Glutamatergic neuron (in vitro differentiated cells): Measurements from ENCODE around the gene CASP9. TPM values are rescaled to one million over a fixed set of nuclear protein-coding genes. Genes with fewer than 3 reads are reported as not detected.

ENCODE experiments used
- DNase-seq: peaks from one replicate; pipeline ENCODE4 v3.0.0; 2022
- H3K27ac Mint-ChIP-seq: one replicate; pipeline ENCODE4 v1.8.0; 2020; ENCODE audit warnings: mild to moderate bottlenecking, mixed read lengths, inconsistent platforms; ENCODE audit not compliant: unreplicated experiment
- H3K27me3 Mint-ChIP-seq: one replicate; pipeline ENCODE4 v1.8.0; 2020; ENCODE audit warnings: mild to moderate bottlenecking, moderate library complexity, mixed read lengths, inconsistent platforms; ENCODE audit not compliant: unreplicated experiment
- H3K36me3 Mint-ChIP-seq: one replicate; pipeline ENCODE4 v1.8.0; 2020; ENCODE audit warnings: mild to moderate bottlenecking, mixed read lengths, inconsistent platforms; ENCODE audit not compliant: unreplicated experiment
- H3K4me1 Mint-ChIP-seq: one replicate; pipeline ENCODE4 v1.8.0; 2020; ENCODE audit warnings: mild to moderate bottlenecking, low read depth, mixed read lengths, inconsistent platforms; ENCODE audit not compliant: unreplicated experiment
- H3K4me3 Mint-ChIP-seq: one replicate; pipeline ENCODE4 v1.8.0; 2020; ENCODE audit warnings: mild to moderate bottlenecking, mixed read lengths, inconsistent platforms; ENCODE audit not compliant: unreplicated experiment
- H3K9me3 Mint-ChIP-seq: one replicate; pipeline ENCODE4 v1.8.0; 2020; ENCODE audit warnings: mild to moderate bottlenecking, moderate library complexity, mixed read lengths, inconsistent platforms; ENCODE audit not compliant: unreplicated experiment
- CTCF ChIP-seq: fragments of 200-600 bp; sonication (generic); IDR thresholded peaks from one replicate; pipeline ENCODE4 v1.5.0; 2021; ENCODE audit not compliant: partially characterized antibody, unreplicated experiment
- total RNA-seq: library from RNA; stranded (reverse); fragmentation: NEBNext Ultra II Directional; extraction: Animal tissue kit (Norgen Biotek cat#: 25700); gene quantifications from one replicate; pipeline ENCODE4 v1.2.1, GENCODE V29; 2021; ENCODE audit not compliant: unreplicated experiment

The CASP9 gene
- total RNA-seq, 1 donor from 2014 or later, result 12.8 TPM

GRCh38 chr1:15541231-15541792 lies 17.3 kb upstream of the CASP9 start:
- no peaks in the 10 kb centered on the region for H3K36me3 Mint-ChIP-seq
- H3K9me3 Mint-ChIP-seq, result no peaks in the 10 kb centered on the region

GRCh38 chr1:15540186-15540585 lies 16.2 kb upstream of the CASP9 start:
- Mint-ChIP-seq H3K27me3 (peaks cover 1% of the 10 kb centered on the region), H3K4me1 (no peaks in the 10 kb centered on the region), H3K4me3 (no peak overlapping the region), H3K9me3 (no peaks in the 10 kb centered on the region), H3K36me3 (no peaks in the 10 kb centered on the region), H3K27ac (no peak overlapping the region)
- TF ChIP-seq CTCF, result no peak
- no peak for DNase-seq

More at GRCh38 chr1:15541231-15541792, 17.3 kb upstream of the CASP9 start:
- no peaks in the 10 kb centered on the region for H3K4me1 Mint-ChIP-seq
- H3K27me3 Mint-ChIP-seq, result peaks cover 1% of the 10 kb centered on the region
- no peak overlapping the region for H3K27ac Mint-ChIP-seq
- DNase-seq, result no peak
- TF ChIP-seq CTCF, result no peak
- no peak overlapping the region for H3K4me3 Mint-ChIP-seq

DNA sequence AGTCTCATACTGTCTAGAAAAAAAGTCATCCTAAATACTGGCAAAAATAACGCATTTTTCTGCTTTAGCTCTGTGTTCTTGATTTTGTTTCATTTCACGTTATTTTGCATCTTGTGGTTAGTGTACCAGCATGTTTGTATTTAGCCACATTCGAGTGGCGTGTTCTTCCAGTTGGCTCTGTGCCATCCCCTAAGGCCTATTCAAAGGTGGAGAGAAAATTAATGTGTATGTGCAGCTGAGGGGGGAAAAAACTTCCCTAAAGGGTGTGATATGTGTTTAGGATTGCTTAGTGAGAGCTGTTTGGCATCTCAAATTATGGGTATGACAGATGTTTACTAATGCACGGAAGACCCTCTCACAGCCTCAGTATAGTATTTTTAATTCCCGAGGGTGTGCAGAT lies 14.8 kb upstream of the CASP9 start:
- Mint-ChIP-seq H3K36me3 (no peaks in the 10 kb centered on the region), H3K4me3 (no peak overlapping the region), H3K4me1 (no peaks in the 10 kb centered on the region), H3K27me3 (peaks cover 1% of the 10 kb centered on the region), H3K9me3 (no peaks in the 10 kb centered on the region), H3K27ac (no peak overlapping the region)
- no peak for DNase-seq
- TF ChIP-seq CTCF, result no peak

- H3K27ac Mint-ChIP-seq, result no peak overlapping the region
- H3K4me3 Mint-ChIP-seq, result no peak overlapping the region
- DNase-seq, result no peak
- H3K36me3 Mint-ChIP-seq, result no peaks in the 10 kb centered on the region
- H3K9me3 Mint-ChIP-seq, result peaks cover 2% of the 10 kb centered on the region
- TF ChIP-seq CTCF, result no peak
- H3K4me1 Mint-ChIP-seq, result peaks cover 2% of the 10 kb centered on the region
- no peaks in the 10 kb centered on the region for H3K27me3 Mint-ChIP-seq
Observed at GRCh38 chr1:15531682-15532081, 7.7 kb upstream of the CASP9 start.

- no peaks in the 10 kb centered on the region for H3K27me3 Mint-ChIP-seq
- no peak overlapping the region for H3K4me3 Mint-ChIP-seq
- H3K27ac Mint-ChIP-seq, result no peak overlapping the region
- H3K36me3 Mint-ChIP-seq, result no peaks in the 10 kb centered on the region
- peaks cover 2% of the 10 kb centered on the region for H3K4me1 Mint-ChIP-seq
- no peak for TF ChIP-seq CTCF
- H3K9me3 Mint-ChIP-seq, result peaks cover 2% of the 10 kb centered on the region
- DNase-seq, result no peak
Observed at GRCh38 chr1:15531003-15531402, 7.0 kb upstream of the CASP9 start.
